Measurements from ENCODE around the gene CEMIP.

Gene CEMIP

GRCh38 chr15:80830677-80831076 lies 51.5 kb downstream of the CEMIP start:
- no peak for DNase-seq

- no peak for DNase-seq
Observed at GRCh38 chr15:80831192-80831591, 52.0 kb downstream of the CEMIP start.

- DNase-seq = no peak
Observed at GRCh38 chr15:80831606-80832224, 52.5 kb downstream of the CEMIP start.

GRCh38 chr15:80832686-80833085 lies 53.5 kb downstream of the CEMIP start:
- DNase-seq = no peak

GRCh38 chr15:80834402-80834801 lies 55.2 kb downstream of the CEMIP start:
- DNase-seq = no peak

DNA sequence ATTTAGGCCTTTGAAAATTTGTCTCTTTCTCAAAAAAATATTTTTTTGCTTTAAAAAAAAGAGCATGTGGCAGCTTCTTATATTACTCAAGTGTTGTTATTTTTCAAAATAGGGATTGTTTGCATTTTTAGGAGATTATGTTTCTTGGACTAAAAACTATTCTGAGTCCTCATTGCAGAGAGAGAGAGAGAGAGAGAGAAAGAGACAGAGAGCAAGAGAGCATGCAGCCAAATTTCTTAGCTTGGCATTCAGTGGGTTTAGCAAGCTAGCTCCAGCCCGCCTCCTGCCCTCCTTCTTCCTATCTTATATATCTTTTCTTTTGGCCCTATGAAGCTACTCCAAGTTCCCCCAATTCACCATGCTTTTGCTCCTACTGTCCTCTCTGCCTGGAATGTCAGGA lies 55.7 kb downstream of the CEMIP start:
- DNase-seq = no peak

- DNase-seq = no peak
Observed at GRCh38 chr15:80835336-80835735, 56.2 kb downstream of the CEMIP start.

GRCh38 chr15:80836223-80836622 lies 57.1 kb downstream of the CEMIP start:
- DNase-seq = no peak

DNA sequence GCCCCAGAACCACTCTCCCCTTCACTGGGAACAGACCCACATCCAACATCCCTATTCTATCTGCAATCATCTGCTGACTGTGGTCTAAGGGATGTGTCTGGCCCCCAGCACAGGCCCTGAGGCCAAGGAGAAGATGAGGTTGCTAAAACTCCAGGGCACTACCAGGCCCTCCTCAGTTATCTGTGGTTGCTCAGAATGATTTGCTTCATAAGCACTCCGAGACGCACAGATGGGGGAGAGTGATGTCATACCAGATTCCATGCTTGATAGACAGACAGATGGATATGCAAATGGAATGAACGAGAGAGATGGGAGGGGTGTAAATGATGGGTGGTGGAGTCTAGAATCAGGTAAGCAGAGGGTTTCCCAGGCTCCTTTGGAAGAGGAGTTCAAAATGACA lies 57.8 kb downstream of the CEMIP start:
- DNase-seq = no peak

- DNase-seq = no peak
Observed at GRCh38 chr15:80838012-80838411, 58.8 kb downstream of the CEMIP start.

DNA sequence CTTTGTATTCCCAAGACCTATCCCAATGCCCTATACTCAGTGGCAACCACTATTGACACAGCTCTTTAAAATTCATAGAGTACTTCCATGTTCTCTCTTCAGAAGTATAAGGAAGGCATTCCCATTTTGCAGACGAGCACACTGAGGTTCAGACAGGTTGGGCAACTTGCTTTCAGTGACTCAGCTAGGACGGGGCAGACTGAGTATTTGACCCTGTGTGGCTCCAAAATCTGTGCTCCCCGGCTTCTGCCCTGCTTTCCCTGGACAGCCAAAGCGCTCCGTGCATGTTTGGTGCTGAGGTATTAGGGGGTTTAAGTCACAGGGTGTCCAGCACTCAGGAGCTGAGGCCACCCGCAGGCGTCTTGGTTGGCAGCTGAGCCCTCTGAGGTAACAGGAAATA lies 59.5 kb downstream of the CEMIP start:
- DNase-seq = no peak

- no peak for DNase-seq
Observed at GRCh38 chr15:80839764-80840130, 60.6 kb downstream of the CEMIP start.

GRCh38 chr15:80840182-80841130 lies 61.3 kb downstream of the CEMIP start:
- no peak for DNase-seq

DNA sequence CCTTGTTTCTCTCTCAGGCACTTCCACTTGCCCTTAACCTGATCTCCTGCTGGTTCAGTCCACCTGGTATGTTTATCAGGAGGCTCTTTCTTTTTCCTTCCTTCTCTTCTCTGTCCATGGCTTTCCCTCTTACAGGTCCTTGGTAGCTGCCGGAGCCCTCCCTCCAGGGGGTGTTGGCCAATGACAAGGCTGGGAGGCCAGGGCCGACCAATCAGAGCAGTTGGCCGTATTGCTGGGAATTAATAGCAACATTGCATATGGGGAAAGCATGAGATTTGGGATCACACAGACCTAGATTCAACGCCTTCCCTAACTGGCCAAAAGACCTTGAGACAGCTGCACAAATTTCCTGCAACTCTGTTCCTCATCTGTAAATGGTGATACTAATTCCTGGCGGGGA lies 62.4 kb downstream of the CEMIP start:
- no peak for DNase-seq

GRCh38 chr15:80844011-80844732 lies 65.0 kb downstream of the CEMIP start:
- no peak for DNase-seq

- DNase-seq = no peak
Observed at GRCh38 chr15:80846031-80846815, 67.1 kb downstream of the CEMIP start.

DNA sequence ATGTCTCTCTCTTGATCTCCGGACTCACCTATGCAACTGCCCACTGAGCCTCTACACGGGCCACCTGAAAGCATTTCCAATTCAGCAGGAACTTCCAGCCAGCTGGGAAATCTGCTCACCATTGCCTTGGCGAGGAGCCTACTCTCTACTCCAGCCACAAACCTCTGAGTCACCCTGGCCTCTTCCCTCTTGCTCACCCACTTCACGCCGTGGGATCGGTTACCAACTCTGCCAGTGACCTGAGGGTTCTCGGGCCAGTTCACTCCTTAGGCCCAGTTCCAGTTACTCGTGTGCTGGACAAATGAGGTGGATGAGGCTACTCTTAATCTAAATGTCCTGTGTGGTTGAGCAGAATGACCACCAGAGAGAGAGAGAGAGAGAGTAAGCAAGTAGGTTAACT lies 70.1 kb downstream of the CEMIP start:
- DNase-seq = no peak

- no peak for DNase-seq
Observed at GRCh38 chr15:80850941-80851451, 71.8 kb downstream of the CEMIP start.

- no peak for DNase-seq
Observed at GRCh38 chr15:80852676-80853075, 73.5 kb downstream of the CEMIP start.

DNA sequence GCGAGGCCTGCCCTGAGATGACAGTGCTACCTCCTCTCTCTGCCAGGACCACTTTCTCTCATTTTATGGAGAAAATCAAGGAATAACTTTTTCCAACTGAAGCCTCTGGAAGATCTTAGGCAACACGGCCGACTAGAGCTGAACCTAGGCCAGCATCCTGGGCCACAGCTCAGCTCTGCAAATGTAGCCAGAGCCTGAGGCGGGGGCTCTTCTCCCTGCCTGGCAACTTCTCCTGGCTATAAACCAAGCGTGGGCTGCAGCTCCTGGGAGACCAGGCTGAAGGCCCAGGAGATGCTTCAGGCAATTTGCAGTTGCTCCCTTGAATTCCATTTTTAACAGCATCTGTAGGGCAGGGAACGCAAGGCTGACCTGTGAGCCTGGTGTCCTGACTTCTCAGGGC lies 74.9 kb downstream of the CEMIP start:
- no peak for DNase-seq

- DNase-seq = no peak
Observed at GRCh38 chr15:80855206-80855605, 76.0 kb downstream of the CEMIP start.

DNA sequence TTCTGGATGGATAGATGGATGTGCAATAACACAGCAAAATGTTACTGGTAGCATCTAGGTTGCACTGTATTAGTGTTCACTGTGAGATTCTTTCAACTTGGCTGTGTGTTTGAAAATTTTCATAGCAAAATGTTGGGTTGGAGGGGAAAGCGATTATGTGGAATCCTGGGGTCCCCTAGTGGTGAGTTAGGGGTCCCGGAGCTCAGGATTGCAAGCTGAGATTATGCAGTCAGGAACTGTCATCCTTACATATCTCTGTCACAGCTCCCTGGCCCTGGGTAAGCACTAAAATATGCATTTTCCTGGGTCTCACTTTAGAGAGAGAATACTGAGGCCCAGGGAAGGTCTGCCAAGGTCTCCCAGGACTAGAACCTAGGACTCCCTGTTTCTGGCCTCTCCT lies 77.2 kb downstream of the CEMIP start:
- DNase-seq = no peak

Data from NCI-H187 (cell line).